H1 (cell line): ENCODE measurements around the gene SERPINB12. TPM values are rescaled to one million over a fixed set of nuclear protein-coding genes. Genes with fewer than 3 reads are reported as not detected.

Source experiments
- CTCF ChIA-PET: fragments of 300-600 bp; sonication (Branson Sonifier 250); formaldehyde crosslinking; loops from one replicate; lab custom pipeline; 2021; ENCODE audit not compliant: partially characterized antibody; lab: Charles Lee
- POLR2A ChIA-PET: fragments of 300-600 bp; sonication (Branson Sonifier 250); formaldehyde crosslinking; loops from one replicate; lab custom pipeline; 2021; ENCODE audit warnings: inconsistent platforms; ENCODE audit not compliant: partially characterized antibody; lab: Charles Lee
- DNase-seq, 2 experiments: peaks; one replicate each; pipeline versions ENCODE4 v3.0.0 to v3.0.0-alpha.2; 2010 to 2022; ENCODE audit warnings: low spot score in 2 of 2, low read depth in 1 of 2, mixed read lengths in 1 of 2
- FAIRE-seq: peaks from 2 replicates; lab custom pipeline; 2011; peaks lifted over from hg19 to GRCh38; lab: Jason Lieb, UNC
- H2AFZ ChIP-seq: 2 replicates; pipeline ENCODE4 v1.8.1; 2012; ENCODE audit warnings: low read length, inconsistent platforms
- H2AK5ac ChIP-seq: 2 replicates; pipeline ENCODE4 v1.6.1; 2013; ENCODE audit warnings: low read depth, low read length
- H2BK120ac ChIP-seq: replicated peaks from 2 replicates; pipeline ENCODE3; 2013; ENCODE audit warnings: low read depth, low read length, inconsistent platforms
- H2BK12ac ChIP-seq: 2 replicates; pipeline ENCODE4 v1.6.1; 2013; ENCODE audit warnings: low read depth, low read length
- H2BK15ac ChIP-seq: 2 replicates; pipeline ENCODE4 v1.6.1; 2013; ENCODE audit warnings: low read length
- H2BK20ac ChIP-seq: 2 replicates; pipeline ENCODE4 v1.6.1; 2013; ENCODE audit warnings: low read length
- H2BK5ac ChIP-seq: 2 replicates; pipeline ENCODE4 v1.6.1; 2013; ENCODE audit warnings: low read depth, low read length
- H3K14ac ChIP-seq: 2 replicates; pipeline ENCODE4 v1.6.1; 2013; ENCODE audit warnings: inconsistent platforms; ENCODE audit not compliant: insufficient read length
- H3K18ac ChIP-seq: 2 replicates; pipeline ENCODE4 v1.6.1; 2013; ENCODE audit warnings: low read length; ENCODE audit errors: extremely low read depth
- H3K23ac ChIP-seq: 2 replicates; pipeline ENCODE4 v1.6.1; 2013; ENCODE audit warnings: inconsistent platforms; ENCODE audit not compliant: insufficient read length
- H3K23me2 ChIP-seq: 2 replicates; pipeline ENCODE4 v1.6.1; 2013; ENCODE audit warnings: low read depth, low read length
- H3K27ac ChIP-seq: 2 replicates; pipeline ENCODE4 v1.6.1; 2011; ENCODE audit warnings: low read depth, low read length, inconsistent platforms
- H3K27me3 ChIP-seq, 4 experiments: replicated peaks in 1 of 4; 1 replicate in 1 of 4; 2 replicates in 3 of 4; pipeline versions ENCODE4 v1.6.1 to v1.8.1; 2011 to 2013; ENCODE audit warnings: low read length in 3 of 4, mild to moderate bottlenecking in 3 of 4, inconsistent platforms in 2 of 4, mixed read lengths in 2 of 4, moderate library complexity in 1 of 4; ENCODE audit not compliant: control insufficient read depth in 3 of 4, insufficient read depth in 3 of 4; ENCODE audit errors: extremely low read depth in 1 of 4
- H3K36me3 ChIP-seq, 4 experiments: 2 replicates each; pipeline versions ENCODE4 v1.6.1 to v1.8.1; 2011 to 2013; ENCODE audit warnings: mild to moderate bottlenecking in 4 of 4, low read length in 3 of 4, moderate library complexity in 2 of 4, control low read depth in 1 of 4, inconsistent platforms in 1 of 4; ENCODE audit not compliant: insufficient read depth in 4 of 4, control insufficient read depth in 2 of 4
- H3K4ac ChIP-seq: replicated peaks from 2 replicates; pipeline ENCODE3; 2013; ENCODE audit warnings: low read length, low read depth, mixed read lengths, inconsistent platforms; ENCODE audit not compliant: insufficient read length
- H3K4me1 ChIP-seq, 4 experiments: replicated peaks in 1 of 4; 1 replicate in 1 of 4; 2 replicates in 3 of 4; pipeline versions ENCODE4 v1.6.1 to v1.8.1; 2011 to 2013; ENCODE audit warnings: low read length in 3 of 4, inconsistent platforms in 2 of 4, mixed read lengths in 1 of 4; ENCODE audit not compliant: insufficient read depth in 4 of 4, control insufficient read depth in 3 of 4
- H3K4me2 ChIP-seq, 2 experiments: 2 replicates each; pipeline versions ENCODE4 v1.6.1 to v1.8.1; 2011 to 2013; ENCODE audit warnings: low read depth in 2 of 2, low read length in 2 of 2, control low read depth in 1 of 2, inconsistent platforms in 1 of 2, mild to moderate bottlenecking in 1 of 2; ENCODE audit not compliant: insufficient read depth in 1 of 2
- H3K4me3 ChIP-seq, 4 experiments: fragments of 200-600, 300-600 bp in 1 of 4; sonication (generic), shearing (Covaris generic), sonication (Bioruptor Twin) in 1 of 4; 2 replicates each; pipeline versions ENCODE4 v1.5.1 to v1.8.1; 2011 to 2016; ENCODE audit warnings: low read length in 4 of 4, low read depth in 3 of 4, control low read depth in 2 of 4, inconsistent platforms in 2 of 4, mild to moderate bottlenecking in 2 of 4, mixed read lengths in 1 of 4, moderate library complexity in 1 of 4; ENCODE audit not compliant: insufficient read depth in 2 of 4; ENCODE audit errors: extremely low read depth in 1 of 4
- H3K56ac ChIP-seq: replicated peaks from 2 replicates; pipeline ENCODE3; 2013; ENCODE audit warnings: low read depth, mild to moderate bottlenecking, mixed read lengths, low read length, inconsistent platforms; ENCODE audit not compliant: insufficient read length
- H3K79me1 ChIP-seq: 2 replicates; pipeline ENCODE4 v1.6.1; 2013; ENCODE audit warnings: low read depth, low read length, control low read depth
- H3K79me2 ChIP-seq, 2 experiments: 2 replicates each; pipeline versions ENCODE4 v1.6.1 to v1.8.1; 2012 to 2013; ENCODE audit warnings: low read length in 2 of 2, mild to moderate bottlenecking in 2 of 2, inconsistent platforms in 1 of 2; ENCODE audit not compliant: insufficient read depth in 2 of 2, control insufficient read depth in 1 of 2
- H3K9ac ChIP-seq, 4 experiments: replicated peaks in 1 of 4; 1 replicate in 1 of 4; 2 replicates in 3 of 4; pipeline versions ENCODE4 v1.6.1 to v1.8.1; 2011 to 2013; ENCODE audit warnings: low read depth in 3 of 4, low read length in 3 of 4, control low read depth in 2 of 4, mild to moderate bottlenecking in 2 of 4, moderate library complexity in 2 of 4, inconsistent platforms in 1 of 4; ENCODE audit errors: extremely low read depth in 1 of 4
- H3K9me3 ChIP-seq, 2 experiments: 2 replicates each; pipeline versions ENCODE4 v1.6.1 to v1.8.1; 2012 to 2013; ENCODE audit warnings: mild to moderate bottlenecking in 2 of 2, moderate library complexity in 2 of 2, control low read depth in 1 of 2, inconsistent platforms in 1 of 2, low read depth in 1 of 2, low read length in 1 of 2, mixed read lengths in 1 of 2; ENCODE audit not compliant: insufficient read depth in 2 of 2
- H4K20me1 ChIP-seq, 2 experiments: replicated peaks in 1 of 2; 2 replicates each; pipeline versions ENCODE3 to v1.8.1; 2011 to 2013; ENCODE audit warnings: inconsistent platforms in 2 of 2, low read length in 2 of 2, mild to moderate bottlenecking in 1 of 2; ENCODE audit not compliant: insufficient read depth in 2 of 2, control insufficient read depth in 1 of 2
- H4K5ac ChIP-seq: 2 replicates; pipeline ENCODE4 v1.6.1; 2013; ENCODE audit warnings: low read length, low read depth, mixed read lengths, inconsistent platforms; ENCODE audit not compliant: insufficient read length
- H4K8ac ChIP-seq: 2 replicates; pipeline ENCODE4 v1.8.0; 2013; ENCODE audit warnings: mild to moderate bottlenecking, moderate library complexity, low read length, inconsistent platforms; ENCODE audit not compliant: insufficient read depth; ENCODE audit errors: extremely low read depth
- H4K91ac ChIP-seq: replicated peaks from 2 replicates; pipeline ENCODE3; 2013; ENCODE audit warnings: low read length, mixed read lengths, inconsistent platforms; ENCODE audit not compliant: insufficient read length
- CREB1 ChIP-seq: IDR thresholded peaks from 2 replicates; pipeline ENCODE4 v1.6.1; 2012; ENCODE audit warnings: inconsistent platforms
- EGR1 ChIP-seq: IDR thresholded peaks from 2 replicates; pipeline ENCODE4 v1.6.1; 2011; ENCODE audit warnings: low read depth, low read length, borderline replicate concordance
- EZH2 ChIP-seq: fragments of 200-600 bp; sonication (generic); IDR thresholded peaks from 2 replicates; pipeline ENCODE4 v1.7.1; 2012; ENCODE audit warnings: low read depth, mild to moderate bottlenecking, moderate library complexity, low read length, inconsistent platforms; ENCODE audit not compliant: severe bottlenecking
- GABPA ChIP-seq: IDR thresholded peaks from 2 replicates; pipeline ENCODE4 v1.6.1; 2011; ENCODE audit warnings: mild to moderate bottlenecking, low read length, moderate library complexity, borderline replicate concordance; ENCODE audit not compliant: insufficient read depth
- KDM4A ChIP-seq: IDR thresholded peaks from one replicate; pipeline ENCODE4 v1.7.1; 2012; ENCODE audit warnings: low read depth, mild to moderate bottlenecking, moderate library complexity, low read length, inconsistent platforms; ENCODE audit not compliant: severe bottlenecking
- KDM5A ChIP-seq: fragments of 200-600 bp; IDR thresholded peaks from 2 replicates; pipeline ENCODE4 v1.7.1; 2012; ENCODE audit warnings: mild to moderate bottlenecking, low read length, inconsistent platforms, mixed read lengths
- RFX5 ChIP-seq: IDR thresholded peaks from 2 replicates; pipeline ENCODE4 v1.6.1; 2011; ENCODE audit warnings: low read depth, low read length, improper control_type of control experiment, borderline replicate concordance
- SAP30 ChIP-seq: fragments of 300-600 bp; sonication (generic); IDR thresholded peaks from 2 replicates; pipeline ENCODE4 v1.7.1; 2012; ENCODE audit warnings: low read length, moderate library complexity, mild to moderate bottlenecking, inconsistent platforms; ENCODE audit not compliant: insufficient read depth, insufficient replicate concordance
- SRF ChIP-seq: IDR thresholded peaks from 2 replicates; pipeline ENCODE4 v1.6.1; 2011; ENCODE audit warnings: mild to moderate bottlenecking, low read depth, low read length, moderate library complexity
- TAF7 ChIP-seq: optimal IDR thresholded peaks from 2 replicates; pipeline ENCODE3; 2011; ENCODE audit warnings: low read depth, mild to moderate bottlenecking, inconsistent platforms, low read length, moderate library complexity, borderline replicate concordance
- TBP ChIP-seq: IDR thresholded peaks from 2 replicates; pipeline ENCODE4 v1.6.1; 2011; ENCODE audit warnings: low read depth, low read length, improper control_type of control experiment
- TCF12 ChIP-seq: IDR thresholded peaks from 2 replicates; pipeline ENCODE4 v1.6.1; 2011; ENCODE audit warnings: low read depth, mild to moderate bottlenecking, low read length
- WGBS, 2 experiments: shearing (Covaris generic) in 1 of 2; methylation state at CpG; one replicate each; pipeline versions ENCODE4 v1.1.6 to v1.1.7; 2013 to 2015; ENCODE audit warnings: low lambda C conversion rate in 2 of 2, mixed read lengths in 2 of 2, inconsistent platforms in 1 of 2, low coverage in 1 of 2, missing lambda C conversion rate in 1 of 2; ENCODE audit not compliant: insufficient replicate concordance in 2 of 2, insufficient coverage in 1 of 2, insufficient read length in 1 of 2; ENCODE audit errors: extremely low coverage in 1 of 2, missing lambda C conversion rate in 1 of 2; 5-methylcytosine and 5-hydroxymethylcytosine counted together
- polyA plus RNA-seq, 7 experiments: library from polyadenylated mRNA; depleted of rRNA in 3 of 7; stranded (reverse) in 5 of 7; unstranded in 2 of 7; fragments of >200 nt in 5 of 7; fragments of 200-250 nt in 2 of 7; gene quantifications; 1 replicate in 5 of 7; 2 replicates in 1 of 7; 4 replicates in 1 of 7; pipeline versions ENCODE4 v1.2.1 to v1.2.3, GENCODE V29; 2011 to 2013; ENCODE audit warnings: missing spikeins in 2 of 7, mixed read lengths in 2 of 7
- total RNA-seq: library from RNA; stranded (reverse); fragmentation: NEBNext Ultra II Directional; extraction: Animal tissue kit (Norgen Biotek cat#: 25700); gene quantifications from 2 replicates; pipeline ENCODE4 v1.2.1, GENCODE V29; 2021
- TF ChIP-seq, protein P1 (sequence below): IDR thresholded peaks from 2 replicates; pipeline ENCODE4 v1.6.1; 2012; ENCODE audit warnings: inconsistent platforms

SERPINB12 gene
- total and polyA plus RNA-seq, 2 of the 8 experiments (the other 6 are each of a cell fraction or from before 2014, with no cell fraction given), result not detected

- DNase-seq, result no peak
- Histone ChIP-seq H3K14ac (no peak overlapping the region), H2AFZ (no peak overlapping the region), H3K4me1 (no peaks in the 10 kb centered on the region), H3K9me3 (0 out of 4 replicates have a peak, but pooled peaks cover 0 to 3% of the 10 kb centered on the region in 2 experiments), H3K36me3 (no peaks in the 10 kb centered on the region), H2BK5ac (no peak overlapping the region), H3K9ac (no peak overlapping the region), H3K27ac (no peak overlapping the region), H3K4me3 (no peak overlapping the region), H3K79me2 (no peaks in the 10 kb centered on the region), H4K8ac (no peak overlapping the region), H2AK5ac (no peak overlapping the region), H4K5ac (no peak overlapping the region), H3K27me3 (no peaks in the 10 kb centered on the region), H2BK20ac (no peak overlapping the region), H3K23me2 (no peaks in the 10 kb centered on the region), H3K4ac (no peak overlapping the region), H3K23ac (no peak overlapping the region), H2BK12ac (no peak overlapping the region), H2BK120ac (no peak overlapping the region), H3K18ac (no peak overlapping the region), H4K20me1 (no peaks in the 10 kb centered on the region), H2BK15ac (no peak overlapping the region), H4K91ac (no peak overlapping the region), H3K56ac (no peak overlapping the region), H3K4me2 (no peak overlapping the region), H3K79me1 (no peaks in the 10 kb centered on the region)
- no peak for FAIRE-seq
- 91% methylated on average over 2 of the region's 2 CpGs; no CpG with 5 or more reads in 1 of the 2 experiments for whole genome bisulfite sequencing, 2 experiments
- TF ChIP-seq EZH2, result no peak
- TF ChIP-seq, protein P1, sequence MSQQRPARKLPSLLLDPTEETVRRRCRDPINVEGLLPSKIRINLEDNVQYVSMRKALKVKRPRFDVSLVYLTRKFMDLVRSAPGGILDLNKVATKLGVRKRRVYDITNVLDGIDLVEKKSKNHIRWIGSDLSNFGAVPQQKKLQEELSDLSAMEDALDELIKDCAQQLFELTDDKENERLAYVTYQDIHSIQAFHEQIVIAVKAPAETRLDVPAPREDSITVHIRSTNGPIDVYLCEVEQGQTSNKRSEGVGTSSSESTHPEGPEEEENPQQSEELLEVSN, result no peak
- TF ChIP-seq CREB1, result no peak
- TF ChIP-seq KDM5A, result no peak
- TF ChIP-seq TAF7, result no peak
- no peak for TF ChIP-seq GABPA
- TF ChIP-seq SAP30, result no peak
- no peak for TF ChIP-seq RFX5
- no peak for TF ChIP-seq TBP
- TF ChIP-seq EGR1, result no peak
- no peak for TF ChIP-seq KDM4A
- no peak for TF ChIP-seq TCF12
- TF ChIP-seq SRF, result no peak
- ChIA-PET CTCF (interaction anchor here (0.8 to 1.3 kb wide), 2 partner anchors 22 to 46 kb away, joined by 3 to 4 read pairs; no protein-coding TSS in a partner anchor), POLR2A (no interaction called here)
Observed at GRCh38 chr18:63532471-63532870, 9.7 kb upstream of the SERPINB12 start.
